ENCODE results near the gene PTPN2.
A peak's percentile ranks its signal among the peaks of the same experiment; 100 is the strongest.
"Not testable (repeated sequence)": the region's sequence is repeated elsewhere in the genome, so short reads cannot be mapped to it uniquely, and the experiment has no call there.

Gene PTPN2

DNA sequence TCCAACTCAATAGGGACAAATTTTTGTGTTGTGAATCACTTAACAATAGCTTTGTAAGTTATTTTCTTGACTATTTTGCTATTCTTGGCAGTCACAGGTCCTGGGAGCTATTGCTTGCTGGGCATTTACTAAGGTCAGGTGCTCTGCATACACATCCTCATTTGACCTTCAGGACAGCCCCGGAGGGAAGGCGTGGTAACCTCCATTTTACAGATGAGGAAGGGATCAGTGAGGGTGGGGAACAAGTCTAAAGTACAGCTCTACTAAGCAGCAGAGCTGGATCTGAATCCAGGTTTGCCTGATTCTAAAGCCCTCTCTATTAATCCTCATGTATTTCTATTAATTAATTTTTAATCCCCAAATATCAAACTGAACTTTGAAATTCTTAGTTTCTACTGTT lies 58.8 kb downstream of the PTPN2 start:
- DNase-seq (ENCODE audit: low spot score) = no peak

DNA sequence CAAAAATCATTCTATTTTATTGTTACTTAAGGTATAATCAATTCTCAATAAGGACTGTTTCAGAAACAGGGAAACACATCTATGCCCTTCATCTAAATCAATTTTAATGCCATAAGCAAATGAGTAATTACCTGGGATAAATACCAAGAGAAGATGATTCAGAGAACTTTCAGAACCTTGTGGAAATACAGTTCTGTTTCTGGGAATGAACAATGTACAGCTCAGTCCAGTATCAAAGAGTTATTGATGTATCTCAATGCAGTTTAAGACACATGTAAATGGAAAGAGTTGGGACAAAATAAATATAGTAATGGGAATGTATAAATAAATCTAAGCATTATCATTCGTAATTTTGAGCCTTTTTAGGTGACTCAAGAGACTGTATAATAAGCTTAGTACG lies 60.1 kb downstream of the PTPN2 start:
- no peak for DNase-seq (ENCODE audit: low spot score)

DNA sequence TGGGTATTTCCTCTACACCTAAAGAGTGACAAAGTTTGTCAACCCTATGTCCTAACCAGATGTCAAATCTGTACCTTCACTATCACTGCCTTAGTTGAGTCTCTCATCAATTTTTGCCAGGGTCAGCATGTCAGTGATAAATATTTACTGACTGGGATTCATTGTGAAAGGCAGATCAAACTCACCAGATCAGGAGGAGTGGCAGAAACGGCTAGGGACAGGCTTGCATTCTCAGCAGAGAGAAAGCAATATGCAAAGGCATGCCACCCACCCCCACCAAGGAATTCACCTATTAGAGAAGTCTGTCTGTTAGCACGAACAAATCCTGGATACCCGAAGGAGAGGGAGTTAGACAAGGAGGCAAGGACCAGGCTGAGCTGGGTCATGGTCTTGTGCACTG lies 62.6 kb downstream of the PTPN2 start:
- DNase-seq (ENCODE audit: low spot score) = no peak

DNA sequence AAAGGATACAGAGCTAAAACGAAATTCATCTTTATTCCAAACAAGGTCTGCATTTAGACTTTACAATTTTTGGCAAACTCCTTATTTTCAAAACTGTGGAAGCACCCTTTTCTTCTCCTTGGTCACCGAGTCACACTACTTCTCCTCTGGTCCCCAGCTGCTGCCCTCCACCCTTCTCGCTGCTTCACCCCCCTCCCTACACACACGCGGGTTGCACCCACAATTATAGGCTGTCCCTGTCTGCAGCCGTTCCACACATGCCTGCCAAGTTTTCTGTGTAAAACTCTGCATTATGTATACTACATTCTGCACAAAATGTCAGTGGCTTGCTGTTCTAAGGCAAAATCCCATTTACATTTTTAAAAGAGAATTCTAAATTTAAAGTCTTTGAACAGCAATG lies 63.5 kb downstream of the PTPN2 start:
- DNase-seq (ENCODE audit: low spot score) = no peak

DNA sequence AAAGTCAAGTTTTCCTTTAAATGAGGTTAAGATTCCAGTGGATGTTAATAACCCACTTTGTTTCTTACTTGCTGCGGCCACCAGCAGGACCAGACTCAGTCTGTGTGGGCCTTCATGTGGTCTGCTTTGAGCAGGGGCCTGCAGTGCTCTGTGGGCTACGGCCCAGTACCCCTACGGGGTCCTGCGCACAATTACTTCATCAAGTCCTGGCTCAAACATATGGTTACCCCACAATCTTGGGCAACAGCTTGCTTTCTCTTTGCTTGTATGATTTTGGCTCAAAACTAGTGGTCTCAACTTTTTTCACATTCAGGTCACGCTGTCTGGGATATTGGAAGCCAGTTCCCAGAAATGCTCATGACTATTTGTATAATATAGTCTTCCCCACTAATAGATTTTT lies 64.2 kb downstream of the PTPN2 start:
- no peak for DNase-seq (ENCODE audit: low spot score)

DNA sequence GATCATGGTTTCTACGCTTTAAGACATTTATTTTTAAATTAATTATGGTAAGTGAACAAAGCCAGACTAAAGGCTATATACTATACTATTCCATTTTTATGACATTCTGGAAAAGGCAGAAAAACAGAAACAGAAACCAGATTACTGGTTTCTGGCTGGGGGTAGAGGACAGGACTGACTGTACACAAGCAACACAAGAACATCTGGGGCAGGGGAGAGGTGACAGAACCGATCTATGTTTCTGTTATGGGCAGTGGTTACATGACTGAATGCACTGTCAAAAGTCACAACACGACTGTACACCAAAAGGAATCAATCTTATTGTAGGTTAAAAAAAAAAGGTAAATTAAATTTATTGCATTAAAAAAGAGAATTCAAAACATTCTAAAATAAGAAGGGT lies 64.7 kb downstream of the PTPN2 start:
- no peak for DNase-seq (ENCODE audit: low spot score)

DNA sequence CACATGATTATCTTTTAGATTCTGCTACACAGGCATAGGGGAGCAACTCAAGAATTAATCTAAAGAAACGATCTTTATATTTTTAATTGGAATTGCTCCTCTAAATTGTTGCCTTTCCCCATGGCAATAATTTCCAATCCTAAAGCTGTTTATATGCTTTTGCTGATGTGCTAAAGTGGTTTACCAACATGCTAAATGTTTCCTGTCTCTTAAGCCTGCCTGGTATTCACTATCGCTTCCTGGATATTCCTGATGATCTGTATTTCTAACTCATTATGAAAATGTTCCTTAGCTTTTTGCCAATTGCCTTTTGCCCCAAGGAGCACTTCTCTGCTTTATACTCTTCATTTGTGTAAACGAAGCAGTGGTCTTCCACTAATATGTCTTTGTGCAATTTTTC lies 65.8 kb downstream of the PTPN2 start:
- DNase-seq (ENCODE audit: low spot score) = no peak

DNA sequence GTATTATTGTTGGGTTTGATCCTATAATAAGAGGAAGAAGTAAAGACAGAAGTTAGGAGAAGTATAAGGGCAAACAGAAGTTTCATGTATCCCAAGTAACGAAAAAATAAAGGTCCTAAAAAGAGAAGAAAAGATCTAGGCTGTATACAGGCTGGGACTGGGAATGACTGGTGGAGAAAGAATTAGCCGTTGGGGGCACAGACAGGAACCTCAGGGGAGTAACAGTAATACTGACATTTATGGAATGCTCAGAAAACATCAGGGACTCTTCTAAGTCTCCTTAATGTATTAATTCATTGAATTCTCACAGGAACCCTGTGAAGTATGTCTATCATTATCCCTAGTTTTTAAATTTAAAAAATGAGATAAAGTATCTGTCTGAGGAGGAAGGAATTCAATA lies 67.6 kb downstream of the PTPN2 start:
- DNase-seq (ENCODE audit: low spot score) = no peak

DNA sequence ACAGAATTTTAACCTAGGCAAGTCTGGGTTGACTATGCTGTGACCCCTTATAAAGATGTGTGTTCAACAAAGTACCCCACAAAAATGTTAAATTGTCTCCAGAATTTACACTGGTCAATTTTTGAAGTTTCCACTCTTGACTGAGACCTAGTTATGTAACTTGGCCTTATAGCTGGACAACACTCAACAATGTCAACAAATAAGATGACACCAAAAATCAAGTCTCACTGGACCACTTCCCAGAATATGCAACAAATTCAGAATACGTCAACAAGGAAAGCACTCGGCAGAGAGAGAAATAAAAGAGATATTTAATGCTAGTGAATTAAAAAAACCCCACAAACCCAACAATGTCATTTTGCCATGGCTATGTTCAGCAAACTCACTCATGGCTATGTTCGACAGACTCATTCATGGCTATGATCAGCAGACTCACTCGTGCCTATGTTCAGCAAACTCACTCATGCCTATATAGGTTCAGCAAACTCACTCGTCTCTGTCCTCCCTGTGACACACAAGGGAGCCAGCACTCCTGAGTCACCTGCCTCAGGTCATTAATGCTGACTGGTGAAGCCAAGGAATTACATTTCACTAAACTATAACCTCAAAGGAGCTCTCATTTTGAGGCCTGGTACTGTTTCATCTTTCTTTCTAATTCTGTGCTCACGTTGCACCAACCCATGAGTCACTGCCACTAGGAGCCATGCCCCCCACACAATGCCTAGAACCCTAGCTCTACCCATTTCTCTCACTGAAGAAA lies 72.7 kb downstream of the PTPN2 start:
- no peak for DNase-seq (ENCODE audit: low spot score)

DNA sequence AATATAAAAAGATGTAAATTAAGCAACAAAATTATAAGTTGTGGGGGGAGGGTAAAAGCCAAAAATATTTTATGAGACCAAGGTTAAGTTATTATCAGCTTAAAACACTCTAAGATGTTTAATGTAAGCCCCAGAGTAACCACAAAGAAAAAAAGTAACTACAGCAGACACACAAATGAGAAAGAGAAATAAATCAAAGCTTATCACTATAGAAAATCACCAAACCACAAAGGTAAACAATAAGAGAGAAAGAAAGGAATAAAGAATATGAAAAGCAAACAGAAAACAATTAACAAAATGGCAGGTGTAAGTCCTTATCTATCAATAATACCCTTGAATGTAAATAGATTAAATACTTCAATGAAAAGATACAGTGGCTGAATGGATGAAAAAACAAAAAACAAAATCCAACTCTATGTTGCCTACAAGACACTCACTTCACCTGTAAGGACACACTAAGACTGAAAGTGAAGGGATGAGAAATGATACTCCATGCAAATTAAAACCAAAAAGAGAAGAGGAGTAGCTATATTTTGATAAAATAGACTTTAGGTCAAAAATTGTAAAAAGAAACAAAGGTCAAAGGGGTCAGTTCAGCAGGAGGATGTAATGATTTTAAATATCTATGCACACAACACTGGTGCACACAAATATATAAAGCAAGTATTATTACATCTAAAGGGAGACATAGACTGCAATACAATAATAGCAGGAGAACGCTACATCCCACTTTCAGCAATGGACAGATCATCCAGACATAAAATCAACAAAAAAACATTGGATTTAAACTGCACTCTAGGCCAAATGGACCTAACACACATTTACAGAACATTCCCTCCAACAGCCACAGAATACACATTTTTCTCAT lies 80.7 kb downstream of the PTPN2 start:
- DNase-seq (ENCODE audit: low spot score) = no peak

DNA sequence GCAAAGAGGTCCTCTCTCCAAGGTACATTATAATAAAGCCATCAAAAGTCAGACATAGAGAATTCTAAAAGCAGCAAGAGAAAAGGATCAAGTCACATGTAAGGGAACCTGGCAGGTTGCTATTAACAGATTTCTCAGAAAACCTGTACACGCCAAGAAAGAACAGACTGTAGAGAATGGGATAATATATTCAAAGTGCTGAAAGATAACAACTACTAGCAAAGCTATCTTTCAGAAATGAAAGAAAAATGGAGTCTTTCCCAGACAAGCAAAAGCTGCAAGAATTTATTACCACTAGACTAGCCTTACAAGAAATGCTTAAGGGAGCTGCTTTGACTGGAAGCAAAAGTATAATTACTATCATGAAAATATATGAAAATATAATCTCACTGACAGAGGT lies 81.5 kb downstream of the PTPN2 start:
- no peak for DNase-seq (ENCODE audit: low spot score)

DNA sequence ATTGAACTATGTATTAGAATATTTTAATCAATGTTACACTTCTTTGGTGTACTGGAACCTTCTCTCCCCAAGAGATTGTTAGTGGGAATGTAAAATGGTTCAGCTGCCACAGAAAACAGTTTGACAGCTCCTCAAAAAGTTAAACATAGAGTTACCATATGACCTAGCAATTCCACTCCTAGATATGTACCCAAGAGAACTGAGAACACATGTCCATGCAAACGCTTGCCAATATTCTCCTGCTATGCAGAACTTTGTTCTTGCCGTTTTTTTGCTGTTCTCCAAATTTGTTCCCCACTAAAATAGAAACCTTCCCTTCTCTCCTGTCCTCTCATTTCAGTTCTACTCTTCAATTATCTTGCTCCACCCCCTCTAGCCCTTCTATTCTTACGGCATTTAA lies 87.6 kb downstream of the PTPN2 start:
- DNase-seq (ENCODE audit: low spot score) = no peak

DNA sequence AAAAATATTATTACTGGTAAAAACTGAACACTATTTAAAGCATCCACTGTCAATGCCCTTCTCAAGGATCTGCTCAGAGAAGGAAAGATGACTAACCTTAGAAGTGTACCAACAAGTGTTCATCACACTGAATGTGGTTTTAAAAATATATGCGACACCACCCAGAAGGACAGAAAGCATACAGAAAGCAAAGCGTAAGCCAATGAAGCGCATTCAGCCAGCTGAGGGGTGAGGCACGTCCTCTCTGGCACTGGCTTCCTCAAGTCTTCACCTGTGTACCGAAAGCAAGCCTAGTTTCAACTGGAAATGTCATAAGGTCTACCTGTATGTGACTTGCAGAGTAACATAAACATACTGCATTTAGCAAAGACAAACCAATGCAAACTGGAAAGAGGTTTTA lies 92.4 kb downstream of the PTPN2 start:
- no peak for DNase-seq (ENCODE audit: low spot score)

DNA sequence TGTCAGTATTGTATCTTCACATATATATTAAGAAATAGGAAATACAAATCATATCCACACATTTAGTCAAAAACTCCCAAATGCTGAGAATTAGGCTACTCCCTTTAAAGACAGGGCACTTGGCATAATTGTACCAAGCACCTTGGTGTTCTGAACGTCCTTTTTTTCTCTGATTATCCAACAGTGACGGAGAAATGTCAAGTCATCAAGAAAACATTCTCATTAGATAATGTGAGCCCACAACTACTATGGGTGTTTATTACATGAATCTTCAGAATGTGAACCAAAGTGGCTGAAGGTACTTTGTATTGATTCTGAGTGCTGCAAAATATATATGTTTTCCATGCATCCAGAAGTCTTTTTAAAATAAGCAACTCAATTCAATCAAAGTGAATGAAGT lies 97.4 kb downstream of the PTPN2 start:
- DNase-seq (ENCODE audit: low spot score) = no peak

DNA sequence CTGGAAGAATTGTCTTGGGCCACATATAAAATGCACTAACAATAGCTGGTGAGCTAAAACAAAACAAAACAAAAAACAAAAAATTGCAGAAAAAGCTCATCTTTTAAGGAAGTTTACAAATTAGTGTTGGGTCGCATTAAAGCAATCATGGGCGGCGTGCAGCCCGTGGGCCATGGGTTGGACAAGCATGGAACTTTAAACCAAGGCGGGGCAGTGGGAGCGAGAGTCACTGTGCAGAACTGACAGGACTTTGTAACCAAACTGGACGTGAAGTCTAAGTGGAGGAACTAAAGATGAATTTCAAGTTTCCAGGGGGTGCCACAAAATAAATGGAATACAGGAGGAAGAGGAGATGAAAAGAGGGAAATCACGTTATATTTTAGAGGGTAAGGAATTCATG lies 100.5 kb downstream of the PTPN2 start:
- no peak for DNase-seq (ENCODE audit: low spot score)

DNA sequence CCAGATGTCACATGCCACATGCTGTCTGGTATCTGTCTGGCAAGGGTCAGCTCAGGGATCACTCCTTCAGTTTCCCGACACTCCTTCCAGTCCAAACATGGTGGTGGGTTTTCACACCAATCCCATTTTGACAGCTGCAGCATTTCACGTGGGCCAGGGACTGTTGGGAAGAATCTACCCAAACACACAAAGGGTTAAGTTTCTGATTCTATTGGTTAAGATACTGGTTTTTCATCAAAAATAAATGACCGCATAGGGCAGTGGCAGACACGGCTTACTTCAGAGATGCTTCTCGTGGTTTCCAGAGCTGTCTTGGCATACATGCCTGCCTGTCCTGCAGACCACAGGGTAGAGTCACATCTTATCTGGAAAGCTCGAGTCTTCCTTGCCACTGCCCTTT lies 101.5 kb downstream of the PTPN2 start:
- no peak for DNase-seq (ENCODE audit: low spot score)

DNA sequence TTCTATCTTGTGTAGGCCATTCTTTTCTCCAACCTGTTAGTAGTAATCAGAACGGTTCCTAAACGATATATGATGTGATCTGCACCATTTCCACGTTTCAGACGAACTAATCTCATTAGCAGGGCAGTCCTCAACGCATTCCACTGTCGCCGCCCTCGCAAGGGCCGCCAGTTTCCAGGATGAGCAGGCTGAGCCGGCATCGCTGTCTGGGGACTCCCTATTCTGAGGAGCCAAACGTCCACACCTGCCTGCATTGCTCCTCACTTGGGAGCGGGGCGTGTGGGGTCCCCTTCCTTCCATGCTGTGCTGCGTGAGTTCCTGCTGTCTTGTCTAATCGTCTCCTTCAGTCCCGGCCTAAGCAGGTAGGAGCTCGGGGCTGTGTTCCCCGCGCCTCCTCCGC lies 104.6 kb downstream of the PTPN2 start:
- DNase-seq (ENCODE audit: low spot score) = no peak

DNA sequence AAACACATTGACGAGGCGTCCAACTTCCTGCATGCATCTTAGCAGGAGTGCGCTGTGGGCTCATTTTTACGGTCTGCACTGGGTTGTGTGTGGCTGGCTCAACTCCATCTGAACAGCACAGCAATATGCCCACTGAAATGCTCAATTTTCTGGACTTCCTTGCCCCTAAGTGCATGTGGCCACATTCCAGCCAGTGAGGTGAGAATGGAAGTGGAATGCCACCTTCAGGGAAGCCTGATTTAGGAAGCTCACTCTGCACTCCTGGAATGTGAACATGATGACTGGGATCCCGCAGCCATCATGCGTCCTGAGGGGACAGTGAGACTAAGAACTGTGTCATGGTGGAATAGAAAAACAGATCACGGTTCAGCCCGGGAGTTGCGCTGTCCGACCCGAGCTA lies 105.0 kb downstream of the PTPN2 start:
- no peak for DNase-seq (ENCODE audit: low spot score)

DNA sequence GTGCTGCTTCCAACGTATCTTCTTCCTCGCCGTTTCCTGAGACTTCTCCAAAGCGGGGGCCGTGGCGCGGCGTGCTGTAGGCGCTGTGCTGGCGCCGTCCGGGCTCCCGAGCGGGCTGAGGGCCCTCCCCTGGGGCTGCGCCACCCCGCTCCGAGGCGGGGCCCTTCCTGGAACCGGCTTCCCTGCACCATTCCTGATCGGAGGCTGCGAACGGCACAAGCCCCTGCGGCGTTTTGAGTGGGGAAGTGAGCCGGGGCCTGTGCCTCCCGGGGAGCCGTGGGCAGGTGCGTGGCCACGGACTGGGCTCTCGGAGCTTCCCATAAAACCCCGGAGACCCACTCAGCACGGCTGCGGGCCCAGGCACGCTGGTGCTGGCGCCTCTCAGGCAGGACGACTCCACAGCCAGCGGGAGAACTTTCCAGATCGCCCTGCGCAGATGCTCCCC lies 106.5 kb downstream of the PTPN2 start:
- DNase-seq (ENCODE audit: low spot score) = no peak

DNA sequence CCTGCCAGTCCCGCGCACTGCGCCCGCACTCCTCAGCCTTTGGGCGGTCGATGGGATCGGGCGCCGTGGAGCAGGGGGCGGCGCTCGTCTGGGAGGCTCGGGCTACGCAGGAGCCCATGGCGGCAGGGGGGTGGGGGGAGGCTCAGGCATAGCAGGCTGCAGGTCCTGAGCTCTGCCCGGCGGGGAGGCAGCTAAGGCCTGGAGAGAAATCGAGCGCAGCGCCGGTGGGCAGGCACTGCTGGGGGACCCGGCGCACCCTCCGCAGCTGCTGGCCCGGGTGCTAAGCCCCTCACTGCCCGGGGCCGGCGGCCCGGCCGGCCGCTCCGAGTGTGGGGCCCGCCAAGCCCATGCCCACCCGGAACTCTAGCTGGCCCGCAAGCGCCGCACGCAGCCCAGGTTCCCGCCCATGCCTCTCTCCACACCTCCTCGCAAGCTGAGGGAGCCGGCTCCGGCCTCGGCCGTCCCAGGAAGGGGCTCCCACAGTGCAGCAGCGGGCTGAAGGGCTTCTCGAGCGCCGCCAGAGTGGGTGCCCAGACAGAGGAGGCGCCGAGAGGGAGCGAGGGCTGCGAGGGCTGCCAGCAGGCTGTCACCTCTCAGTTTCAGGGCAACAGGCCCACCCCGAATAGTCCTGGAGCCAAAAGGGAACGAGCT lies 107.1 kb downstream of the PTPN2 start:
- DNase-seq (ENCODE audit: low spot score) = no peak

DNA sequence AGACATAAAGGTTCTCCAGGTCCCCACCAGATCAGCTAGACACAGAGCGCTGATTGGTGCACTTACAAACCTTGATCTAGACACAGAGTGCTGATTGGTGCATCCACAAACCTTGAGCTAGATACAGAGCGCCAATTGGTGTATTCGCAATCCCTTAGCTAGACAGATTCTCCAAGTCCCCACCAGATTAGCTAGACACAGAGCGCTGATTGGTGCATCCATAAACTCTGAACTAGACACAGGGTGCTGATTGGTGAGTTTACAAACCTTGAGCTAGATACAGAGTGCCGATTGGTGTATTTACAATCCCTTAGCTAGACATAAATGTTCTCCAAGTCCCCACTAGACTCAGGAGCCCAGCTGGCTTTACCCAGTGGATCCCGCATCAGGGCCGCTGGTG lies 107.6 kb downstream of the PTPN2 start:
- DNase-seq (ENCODE audit: low spot score) = not testable (repeated sequence)

DNA sequence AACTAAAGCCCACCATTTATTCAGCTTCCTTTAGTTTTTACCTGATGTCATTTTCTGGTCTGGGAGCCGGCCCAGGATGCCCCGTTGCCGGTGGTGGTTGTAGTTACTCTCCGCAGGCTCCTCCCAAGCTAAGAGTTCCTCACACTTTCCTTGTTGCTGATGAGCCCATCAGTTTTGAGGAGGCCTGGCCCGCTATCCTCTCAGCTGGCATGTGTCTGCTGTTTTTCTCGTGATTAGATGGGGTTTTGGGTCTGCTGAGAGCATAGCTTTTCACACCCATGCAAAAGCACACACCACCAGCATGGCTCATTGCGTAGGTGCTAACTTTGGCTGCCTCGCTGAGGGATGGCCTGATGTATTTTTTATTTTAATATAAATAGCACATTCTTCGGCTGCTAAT lies 109.1 kb downstream of the PTPN2 start:
- peak; percentile 34 for DNase-seq (ENCODE audit: low spot score)

DNA sequence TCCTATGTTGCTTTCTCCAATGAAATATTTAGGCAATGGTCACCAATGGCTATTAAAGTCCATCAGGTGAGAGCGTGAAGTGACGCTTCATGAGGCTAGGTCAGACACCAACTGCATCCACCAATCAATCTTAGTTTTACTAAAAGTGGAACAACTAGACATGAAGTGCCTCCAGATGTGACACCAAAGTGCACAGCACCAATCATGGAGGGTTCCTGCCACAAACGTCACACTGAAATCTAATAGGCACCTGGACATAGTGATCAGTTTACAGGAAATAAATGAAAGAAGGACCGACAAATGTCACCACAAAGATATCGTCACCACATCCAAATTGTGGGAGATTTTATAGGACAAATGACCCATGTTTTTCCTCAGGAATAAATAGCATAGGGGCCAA lies 110.7 kb downstream of the PTPN2 start:
- DNase-seq (ENCODE audit: low spot score) = no peak

Data from CD4-positive, alpha-beta T cell treated with Interleukin-2 at 100 ng/mL for 4 hours (primary cell).